Nephron progenitor cell (in vitro differentiated cells): ENCODE measurements around the gene DGKI.
A peak's percentile ranks its signal among the peaks of the same experiment; 100 is the strongest.

Experiments
- DNase-seq: peaks from one replicate; pipeline ENCODE4 v3.0.0; 2021
- H3K27ac Mint-ChIP-seq: 2 replicates; pipeline ENCODE4 v1.8.0; 2021; ENCODE audit warnings: mild to moderate bottlenecking, moderate library complexity, mixed read lengths
- H3K27me3 Mint-ChIP-seq: 2 replicates; pipeline ENCODE4 v1.8.0; 2021; ENCODE audit warnings: mild to moderate bottlenecking, low read depth, mixed read lengths; ENCODE audit not compliant: poor library complexity
- H3K36me3 Mint-ChIP-seq: 2 replicates; pipeline ENCODE4 v1.8.0; 2021; ENCODE audit warnings: low read depth, mixed read lengths
- H3K4me1 Mint-ChIP-seq: 2 replicates; pipeline ENCODE4 v1.8.0; 2021; ENCODE audit warnings: mixed read lengths
- H3K4me3 Mint-ChIP-seq: 2 replicates; pipeline ENCODE4 v1.8.0; 2021; ENCODE audit warnings: mild to moderate bottlenecking, moderate library complexity, mixed read lengths
- H3K9me3 Mint-ChIP-seq: 2 replicates; pipeline ENCODE4 v1.8.0; 2021; ENCODE audit warnings: mild to moderate bottlenecking, moderate library complexity, mixed read lengths
- TF ChIP-seq, protein P1 (sequence below): fragments of 200-600 bp; sonication (generic); IDR thresholded peaks from 2 replicates; pipeline ENCODE4 v1.5.0; 2021; ENCODE audit warnings: antibody characterized with exemption

The DGKI gene

DNA sequence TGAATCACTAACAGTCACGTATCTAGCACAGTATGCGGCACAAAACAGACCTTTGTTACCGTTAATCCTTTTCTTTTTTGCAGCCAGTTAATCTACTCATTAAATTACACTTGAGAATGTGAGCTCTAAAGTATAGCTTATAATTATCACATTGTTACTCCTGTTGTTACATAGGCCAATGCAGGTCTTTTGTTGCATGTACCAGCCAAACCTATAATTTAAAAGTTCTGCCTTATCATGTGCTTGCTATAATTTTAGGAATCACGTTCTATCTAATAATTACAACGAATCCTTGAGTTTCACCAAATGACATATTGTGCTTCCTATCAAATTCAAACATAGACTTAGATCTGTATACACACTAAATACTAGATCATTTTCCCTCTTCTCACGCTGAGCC, 245.1 kb downstream of the DGKI start:
- H3K9me3 Mint-ChIP-seq = no peaks in the 10 kb centered on the region
- TF ChIP-seq, protein P1, sequence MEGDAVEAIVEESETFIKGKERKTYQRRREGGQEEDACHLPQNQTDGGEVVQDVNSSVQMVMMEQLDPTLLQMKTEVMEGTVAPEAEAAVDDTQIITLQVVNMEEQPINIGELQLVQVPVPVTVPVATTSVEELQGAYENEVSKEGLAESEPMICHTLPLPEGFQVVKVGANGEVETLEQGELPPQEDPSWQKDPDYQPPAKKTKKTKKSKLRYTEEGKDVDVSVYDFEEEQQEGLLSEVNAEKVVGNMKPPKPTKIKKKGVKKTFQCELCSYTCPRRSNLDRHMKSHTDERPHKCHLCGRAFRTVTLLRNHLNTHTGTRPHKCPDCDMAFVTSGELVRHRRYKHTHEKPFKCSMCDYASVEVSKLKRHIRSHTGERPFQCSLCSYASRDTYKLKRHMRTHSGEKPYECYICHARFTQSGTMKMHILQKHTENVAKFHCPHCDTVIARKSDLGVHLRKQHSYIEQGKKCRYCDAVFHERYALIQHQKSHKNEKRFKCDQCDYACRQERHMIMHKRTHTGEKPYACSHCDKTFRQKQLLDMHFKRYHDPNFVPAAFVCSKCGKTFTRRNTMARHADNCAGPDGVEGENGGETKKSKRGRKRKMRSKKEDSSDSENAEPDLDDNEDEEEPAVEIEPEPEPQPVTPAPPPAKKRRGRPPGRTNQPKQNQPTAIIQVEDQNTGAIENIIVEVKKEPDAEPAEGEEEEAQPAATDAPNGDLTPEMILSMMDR = no peak
- peaks cover 10% of the 10 kb centered on the region for H3K27me3 Mint-ChIP-seq
- H3K4me3 Mint-ChIP-seq = no peak overlapping the region
- DNase-seq = no peak
- no peak overlapping the region for H3K27ac Mint-ChIP-seq
- no peaks in the 10 kb centered on the region for H3K4me1 Mint-ChIP-seq
- no peaks in the 10 kb centered on the region for H3K36me3 Mint-ChIP-seq

DNA sequence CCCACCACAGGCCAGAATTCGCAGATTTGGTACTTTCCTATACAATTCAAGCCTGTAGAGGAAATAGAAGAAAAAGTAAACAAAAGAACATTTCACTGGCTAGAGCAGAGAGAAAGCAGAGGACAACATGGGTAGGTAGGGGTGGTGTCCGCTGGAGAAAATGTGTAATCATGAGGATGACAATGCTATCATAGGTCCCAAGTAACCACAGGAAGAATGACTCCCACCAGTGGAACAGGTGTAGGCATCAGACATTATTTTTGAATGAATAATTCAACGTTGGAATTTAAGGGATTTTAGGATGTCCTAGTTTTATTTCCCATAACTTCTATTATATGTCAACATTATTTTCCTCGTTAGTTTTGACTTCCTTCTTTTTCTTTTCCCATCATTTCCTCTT, 248.9 kb downstream of the DGKI start:
- Mint-ChIP-seq H3K27ac (no peak overlapping the region), H3K4me1 (no peaks in the 10 kb centered on the region), H3K27me3 (peaks cover 9% of the 10 kb centered on the region), H3K9me3 (no peaks in the 10 kb centered on the region), H3K4me3 (no peak overlapping the region), H3K36me3 (no peaks in the 10 kb centered on the region)
- no peak for DNase-seq
- TF ChIP-seq, protein P1 = no peak

DNA sequence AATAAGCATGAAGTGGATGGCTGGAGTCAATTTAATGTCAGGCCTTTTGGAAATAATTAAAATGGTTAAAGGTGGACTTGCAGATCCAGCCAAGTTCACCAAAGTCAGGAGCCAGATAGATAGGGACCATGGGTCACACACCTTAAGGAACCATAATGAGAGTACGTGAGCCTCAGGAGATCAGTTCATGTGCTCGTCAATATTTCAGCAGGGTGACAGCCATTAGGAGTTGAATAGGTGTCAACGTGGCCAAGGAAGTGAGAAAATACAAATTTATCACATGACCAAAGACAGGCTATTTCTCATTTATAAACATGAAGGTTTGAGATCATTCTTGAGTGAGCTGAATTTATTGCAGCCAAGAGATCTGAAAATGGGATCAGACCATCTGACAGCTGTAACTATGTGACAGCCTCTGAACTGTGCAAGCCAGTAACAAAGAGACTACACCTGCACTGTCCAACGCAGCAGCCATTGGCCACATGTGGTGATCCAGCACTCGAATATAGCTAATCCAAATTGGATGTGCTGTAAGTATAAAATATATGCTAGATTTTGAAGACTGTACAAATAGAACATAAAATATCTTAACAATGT, 253.6 kb downstream of the DGKI start:
- H3K4me3 Mint-ChIP-seq = no peak overlapping the region
- no peak overlapping the region for H3K27ac Mint-ChIP-seq
- TF ChIP-seq, protein P1 = no peak
- H3K27me3 Mint-ChIP-seq = peaks cover 5% of the 10 kb centered on the region
- H3K4me1 Mint-ChIP-seq = no peaks in the 10 kb centered on the region
- no peaks in the 10 kb centered on the region for H3K9me3 Mint-ChIP-seq
- no peak for DNase-seq
- no peaks in the 10 kb centered on the region for H3K36me3 Mint-ChIP-seq

DNA sequence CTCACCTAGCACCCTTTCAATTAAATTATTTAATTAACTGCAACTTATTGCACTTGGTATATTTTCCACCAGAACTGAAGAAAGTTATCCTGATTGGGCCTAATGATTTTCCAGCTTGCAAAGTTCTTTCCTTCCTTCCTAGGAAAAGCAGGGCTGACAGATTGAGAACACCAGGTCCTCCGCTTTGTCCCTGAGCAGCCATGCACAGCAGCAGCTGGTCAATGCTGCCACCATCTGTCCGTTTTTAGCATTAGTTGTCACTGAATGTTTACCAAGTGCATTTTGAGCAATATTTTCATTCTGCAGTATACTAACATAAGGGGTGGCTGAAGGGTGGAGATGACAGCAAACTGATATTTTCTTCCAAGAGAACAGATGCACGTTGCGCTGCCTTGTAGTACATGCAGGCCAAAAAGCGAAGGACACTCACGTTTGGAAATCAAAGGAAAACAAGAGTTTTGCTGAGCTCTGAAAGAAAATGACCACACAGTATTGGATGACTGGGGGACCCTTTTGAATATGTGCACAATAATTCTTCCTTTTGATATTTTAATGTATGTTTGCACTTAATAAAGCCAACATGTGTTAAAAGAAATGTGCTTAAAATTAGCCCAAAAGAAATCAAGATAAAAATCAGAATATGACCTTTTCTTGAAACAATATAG, 254.4 kb downstream of the DGKI start:
- H3K9me3 Mint-ChIP-seq = no peaks in the 10 kb centered on the region
- no peaks in the 10 kb centered on the region for H3K36me3 Mint-ChIP-seq
- H3K27ac Mint-ChIP-seq = no peak overlapping the region
- no peak overlapping the region for H3K4me3 Mint-ChIP-seq
- no peaks in the 10 kb centered on the region for H3K4me1 Mint-ChIP-seq
- DNase-seq = peak; percentile 68
- TF ChIP-seq, protein P1 = peak; percentile 80
- H3K27me3 Mint-ChIP-seq = peaks cover 3% of the 10 kb centered on the region

DNA sequence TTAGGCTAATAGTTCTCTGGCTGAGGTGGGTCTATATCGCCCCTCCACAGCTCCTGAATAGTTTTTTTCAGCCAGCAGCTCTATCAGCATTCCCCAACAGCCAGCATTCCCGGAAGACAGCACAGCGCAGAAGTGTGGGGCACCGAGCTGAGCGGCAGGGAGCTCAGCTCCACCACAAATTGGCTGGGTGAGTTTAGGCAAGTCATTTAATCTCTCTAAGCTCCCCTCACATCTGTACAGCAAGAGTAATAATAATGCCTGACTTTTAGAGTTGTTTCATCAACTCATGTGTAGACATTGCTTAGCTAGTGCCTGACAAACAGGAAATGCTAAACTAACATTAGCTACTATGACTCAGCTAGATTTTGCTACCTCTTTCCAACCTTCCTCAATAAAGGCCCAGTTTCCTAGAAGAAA, 255.3 kb downstream of the DGKI start:
- no peak overlapping the region for H3K4me3 Mint-ChIP-seq

More for the DNA sequence above, 255.3 kb downstream of the DGKI start:
- H3K9me3 Mint-ChIP-seq = no peaks in the 10 kb centered on the region
- no peak overlapping the region for H3K27ac Mint-ChIP-seq
- peaks cover 3% of the 10 kb centered on the region for H3K27me3 Mint-ChIP-seq
- DNase-seq = no peak
- H3K4me1 Mint-ChIP-seq = peaks cover 8% of the 10 kb centered on the region
- TF ChIP-seq, protein P1 = no peak
- no peaks in the 10 kb centered on the region for H3K36me3 Mint-ChIP-seq
